ENCODE measurements around the gene PIP5KL1. TPM values are rescaled to one million over a fixed set of nuclear protein-coding genes. Genes with fewer than 3 reads are reported as not detected.

Gene PIP5KL1
- total and polyA plus RNA-seq, 8 donors: 0.50 to 98.0 (median 3.3) TPM; not detected in 1

GRCh38 chr9:127873886-127874285, 56.7 kb downstream of the PIP5KL1 start:
- Histone ChIP-seq H3K27me3 (no peaks in the 10 kb centered on the region), H3K27ac (peak overlapping the region in 4 of 5 donors; percentile 38 to 85 (median 52)), H3K9me3 (no peaks in the 10 kb centered on the region), H3K4me1 (peaks cover 50 to 57% (median 54%) of the 10 kb centered on the region in 4 donors), H3K4me3 (peak overlapping the region in 2 of 4 donors; percentile 15 to 26), H3K36me3 (peaks cover 5 to 43% (median 30%) of the 10 kb centered on the region in 4 donors)
- 21 to 48% (median 33%) methylated on average over 4 to 10 of the region's 10 CpGs for WGBS, 5 donors
- no peak for TF ChIP-seq POLR2A (IDR thresholded peaks at IDR 0.05)
- intact Hi-C loops (cut with DNase I; ENCODE audit: low total_unique reads): no loop called here
- DNase-seq: peak; percentile 79 to 90

GRCh38 chr9:127873223-127873691, 57.3 kb downstream of the PIP5KL1 start:
- Histone ChIP-seq H3K36me3 (peaks cover 5 to 49% (median 36%) of the 10 kb centered on the region in 4 donors), H3K4me1 (peaks cover 48 to 53% (median 51%) of the 10 kb centered on the region in 4 donors), H3K4me3 (no peak overlapping the region), H3K9me3 (no peaks in the 10 kb centered on the region), H3K27ac (peak overlapping the region in 2 of 5 donors; percentile 58 to 85), H3K27me3 (no peaks in the 10 kb centered on the region)
- intact Hi-C loops (cut with DNase I; ENCODE audit: low total_unique reads): no loop called here
- DNase-seq: peak in 1 of 2 donors; percentile 56
- 69 to 86% (median 82%) methylated on average over 5 to 19 of the region's 19 CpGs for WGBS, 5 donors
- TF ChIP-seq POLR2A (IDR thresholded peaks at IDR 0.05) (no peak), EP300 (IDR thresholded peaks at IDR 0.05) (no peak), POLR2AphosphoS5 (IDR thresholded peaks at IDR 0.05) (no peak), CTCF (IDR thresholded peaks at IDR 0.05) (no peak)

DNA sequence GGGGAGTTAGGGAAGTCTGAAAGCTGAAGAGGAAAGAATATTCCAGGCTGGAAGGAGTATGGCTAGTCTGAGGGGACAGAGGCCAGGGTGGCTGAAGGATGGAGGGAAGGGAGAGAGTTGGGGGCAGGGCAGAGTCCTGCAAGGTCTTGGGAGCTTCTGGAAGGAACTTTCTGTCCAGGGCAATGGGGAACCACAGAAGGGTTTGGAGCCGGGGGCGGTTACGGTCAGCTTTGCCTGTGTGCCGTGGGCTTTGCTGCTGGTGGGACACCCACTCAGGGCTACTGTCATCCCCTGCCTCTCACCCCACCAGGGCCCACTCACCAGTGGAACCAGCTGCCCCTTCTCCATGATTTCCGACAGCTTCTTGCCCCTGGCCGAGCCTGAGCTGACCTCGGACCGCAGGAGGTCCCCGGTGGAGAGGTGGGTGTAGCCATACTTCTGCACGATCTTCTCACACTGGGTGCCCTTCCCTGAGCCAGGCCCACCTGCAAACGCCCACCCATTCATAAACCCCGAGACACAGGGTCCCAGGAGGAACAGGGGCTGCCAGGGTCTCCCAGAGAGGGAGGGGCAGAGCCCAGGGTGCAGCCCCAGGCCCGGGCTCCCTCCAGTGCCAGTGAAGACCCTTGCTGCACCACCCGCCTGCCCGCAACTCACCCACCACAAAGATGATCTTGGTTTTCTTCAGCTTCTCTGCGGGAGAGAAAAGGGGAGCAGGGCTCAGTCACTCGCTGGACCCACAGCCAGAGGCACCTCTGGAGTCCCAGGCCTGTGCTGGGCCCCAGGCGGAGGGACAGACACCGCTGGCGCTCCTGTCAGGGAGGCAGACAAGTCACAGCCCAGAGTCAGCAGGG, 58.0 kb downstream of the PIP5KL1 start:
- Histone ChIP-seq H3K4me3 (no peak overlapping the region), H3K27ac (no peak overlapping the region), H3K4me1 (peaks cover 41 to 46% (median 45%) of the 10 kb centered on the region in 4 donors), H3K9me3 (no peaks in the 10 kb centered on the region), H3K36me3 (peaks cover 5 to 56% (median 43%) of the 10 kb centered on the region in 4 donors), H3K27me3 (no peaks in the 10 kb centered on the region)
- 89 to 97% (median 95%) methylated on average over 16 to 20 of the region's 20 CpGs for WGBS, 5 donors
- no peak for DNase-seq
- intact Hi-C loops (cut with DNase I; ENCODE audit: low total_unique reads): no loop called here
- TF ChIP-seq POLR2A (IDR thresholded peaks at IDR 0.05) (no peak), CTCF (IDR thresholded peaks at IDR 0.05) (no peak), POLR2AphosphoS5 (IDR thresholded peaks at IDR 0.05) (no peak), EP300 (IDR thresholded peaks at IDR 0.05) (no peak)

GRCh38 chr9:127871531-127871930, 59.0 kb downstream of the PIP5KL1 start:
- H3K4me1 ChIP-seq: peaks cover 31 to 36% (median 34%) of the 10 kb centered on the region in 4 donors
- peaks cover 8 to 61% (median 48%) of the 10 kb centered on the region in 4 donors for H3K36me3 ChIP-seq
- no peaks in the 10 kb centered on the region for H3K27me3 ChIP-seq
- no peak overlapping the region for H3K4me3 ChIP-seq
- TF ChIP-seq POLR2AphosphoS5 (IDR thresholded peaks at IDR 0.05): no peak
- TF ChIP-seq POLR2A (IDR thresholded peaks at IDR 0.05): no peak
- TF ChIP-seq EP300 (IDR thresholded peaks at IDR 0.05): no peak
- TF ChIP-seq CTCF (IDR thresholded peaks at IDR 0.05): no peak
- intact Hi-C loops (cut with DNase I; ENCODE audit: low total_unique reads): no loop called here
- H3K27ac ChIP-seq: no peak overlapping the region
- WGBS, 5 donors: 81 to 96% (median 93%) methylated on average over 9 of the region's 9 CpGs
- DNase-seq: no peak
- H3K9me3 ChIP-seq: no peaks in the 10 kb centered on the region
